Right renal pelvis (tissue), 4 donors: ENCODE results near the gene FXR2. TPM values are rescaled to one million over a fixed set of nuclear protein-coding genes. Genes with fewer than 3 reads are reported as not detected.

Source experiments
- DNase-seq, 4 donors: peaks; one replicate each; pipeline ENCODE4 v3.0.0-alpha.2; 2013; ENCODE audit warnings: low read depth in 4 of 4, low spot score in 3 of 4, missing footprints in 1 of 4
- polyA plus RNA-seq, 4 donors: library from polyadenylated mRNA; unstranded; fragments of 120-200 nt; gene quantifications; one replicate each; pipeline ENCODE4 v1.2.1, GENCODE V29; 2013; ENCODE audit not compliant: insufficient read length in 4 of 4

The FXR2 gene
- polyA plus RNA-seq, 4 donors = 46.5 to 54.2 (median 46.9) TPM

- no peak for DNase-seq
Observed at GRCh38 chr17:7553356-7553755, 61.3 kb downstream of the FXR2 start.

- no peak for DNase-seq
Observed at GRCh38 chr17:7552621-7553051, 62.1 kb downstream of the FXR2 start.

- DNase-seq = no peak
Observed at GRCh38 chr17:7551396-7551795, 63.3 kb downstream of the FXR2 start.

GRCh38 chr17:7550344-7550743 is 64.4 kb downstream of the FXR2 start:
- DNase-seq = no peak

- no peak for DNase-seq
Observed at GRCh38 chr17:7549401-7550055, 65.2 kb downstream of the FXR2 start.

GRCh38 chr17:7548585-7549400 is 65.9 kb downstream of the FXR2 start, which contains the start of gene TNFSF12:
TNFSF12 (plus strand) TSS chr17:7549058; CDS start chr17:7549154, 96 bp downstream.
- DNase-seq = no peak

GRCh38 chr17:7544911-7545310 is 69.8 kb downstream of the FXR2 start:
- DNase-seq = no peak

Other genes with a start within 250 kb of the FXR2 start
- gene TNK1, start 233.8 kb downstream of the FXR2 start, polyA plus RNA-seq = 1 to 10 TPM; 3.2 to 7.2 (median 4.5) TPM
- gene PLSCR3, start 220.4 kb downstream of the FXR2 start, polyA plus RNA-seq = 10 to 100 TPM; 30.5 to 46.3 (median 38.1) TPM
- gene TMEM256, start 210.8 kb downstream of the FXR2 start, polyA plus RNA-seq = 100 to 1,000 TPM in 1 of 4 donors, 10 to 100 TPM in 3; 78.9 to 105 (median 86.2) TPM
- gene NLGN2, start 207.1 kb downstream of the FXR2 start, polyA plus RNA-seq = 10 to 100 TPM; 22.8 to 32.6 (median 24.9) TPM
- under 1 TPM in 1 of 4 donors, not detected in 3; 0.09 TPM for gene SPEM1, start 194.6 kb downstream of the FXR2 start, polyA plus RNA-seq
- under 1 TPM in 2 of 4 donors, not detected in 2; 0.12 TPM for gene SPEM2, start 189.3 kb downstream of the FXR2 start, polyA plus RNA-seq
- not detected for gene SPEM3, start 186.0 kb downstream of the FXR2 start, polyA plus RNA-seq
- 1 to 10 TPM; 3.6 to 5.6 (median 4.3) TPM for gene TMEM102, start 179.5 kb downstream of the FXR2 start, polyA plus RNA-seq
- gene FGF11, start 175.4 kb downstream of the FXR2 start, polyA plus RNA-seq = 1 to 10 TPM; 6.0 to 8.6 (median 7.8) TPM
- gene CHRNB1, start 169.8 kb downstream of the FXR2 start, polyA plus RNA-seq = 10 to 100 TPM; 10.1 to 11.7 (median 11.3) TPM
- 10 to 100 TPM; 38.6 to 47.4 (median 44.3) TPM for gene ZBTB4, start 135.3 kb downstream of the FXR2 start, polyA plus RNA-seq
- gene SLC35G6, start 133.5 kb downstream of the FXR2 start, polyA plus RNA-seq = under 1 TPM in 3 of 4 donors, not detected in 1; 0.16 to 0.22 (median 0.21) TPM
- 100 to 1,000 TPM; 117 to 158 (median 121) TPM for gene POLR2A, start 130.5 kb downstream of the FXR2 start, polyA plus RNA-seq
- 10 to 100 TPM; 25.3 to 32.5 (median 29.0) TPM for gene TNFSF12, start 65.8 kb downstream of the FXR2 start, polyA plus RNA-seq
- 10 to 100 TPM; 13.2 to 17.8 (median 14.3) TPM for gene TNFSF13, start 56.1 kb downstream of the FXR2 start, polyA plus RNA-seq
- gene SENP3, start 53.0 kb downstream of the FXR2 start, polyA plus RNA-seq = 10 to 100 TPM; 68.1 to 81.1 (median 78.1) TPM
- gene CD68, start 35.3 kb downstream of the FXR2 start, polyA plus RNA-seq = 10 to 100 TPM; 43.0 to 78.7 (median 53.9) TPM
- 100 to 1,000 TPM; 110 to 122 (median 119) TPM for gene MPDU1, start 31.0 kb downstream of the FXR2 start, polyA plus RNA-seq
- gene SOX15, start 24.8 kb downstream of the FXR2 start, polyA plus RNA-seq = 1 to 10 TPM; 3.3 to 4.3 (median 4.0) TPM
- 100 to 1,000 TPM; 124 to 145 (median 139) TPM for gene SAT2, start 12.9 kb upstream of the FXR2 start, polyA plus RNA-seq
- 1 to 10 TPM; 3.5 to 5.7 (median 4.0) TPM for gene SHBG, start 15.2 kb upstream of the FXR2 start, polyA plus RNA-seq
- 10 to 100 TPM; 18.6 to 26.1 (median 21.2) TPM for gene ATP1B2, start 36.0 kb upstream of the FXR2 start, polyA plus RNA-seq
- 10 to 100 TPM; 69.4 to 74.4 (median 70.7) TPM for gene TP53, start 72.6 kb upstream of the FXR2 start, polyA plus RNA-seq
- gene WRAP53, start 73.6 kb upstream of the FXR2 start, polyA plus RNA-seq = 10 to 100 TPM; 12.7 to 16.3 (median 14.2) TPM
- 10 to 100 TPM; 19.0 to 29.4 (median 23.6) TPM for gene EFNB3, start 90.3 kb upstream of the FXR2 start, polyA plus RNA-seq
- gene DNAH2, start 102.8 kb upstream of the FXR2 start, polyA plus RNA-seq = under 1 TPM; 0.28 to 0.45 (median 0.37) TPM
- gene KDM6B, start 219.3 kb upstream of the FXR2 start, polyA plus RNA-seq = 10 to 100 TPM; 21.8 to 28.1 (median 22.8) TPM
- gene TMEM88, start 240.2 kb upstream of the FXR2 start, polyA plus RNA-seq = 10 to 100 TPM; 24.2 to 29.6 (median 28.4) TPM
- 100 to 1,000 TPM in 1 of 4 donors, 10 to 100 TPM in 3; 74.9 to 109 (median 81.6) TPM for gene NAA38, start 242.7 kb upstream of the FXR2 start, polyA plus RNA-seq
- gene CYB5D1, start 243.1 kb upstream of the FXR2 start, polyA plus RNA-seq = 10 to 100 TPM; 21.7 to 26.4 (median 24.3) TPM